Heart right ventricle (tissue), 16 donors: ENCODE data around the gene BLTP3A. TPM values are rescaled to one million over a fixed set of nuclear protein-coding genes. Genes with fewer than 3 reads are reported as not detected.
"Not testable (repeated sequence)": the region's sequence is repeated elsewhere in the genome, so short reads cannot be mapped to it uniquely, and the experiment has no call there.

ENCODE experiments used
- ATAC-seq, 8 donors: fragments of 200-7000 bp; cut with Tn5 transposase; one replicate each; pipeline ENCODE4 v1.9.1; 2020; ENCODE audit warnings: mild to moderate bottlenecking in 8 of 8, moderate library complexity in 8 of 8, moderate number of reproducible peaks in 1 of 8
- DNase-seq, 2 donors: peaks; one replicate each; pipeline ENCODE4 v3.0.0-alpha.2; 2020
- H3K27ac ChIP-seq, 10 donors: fragments of 200-600 bp; sonication (generic) in 2 of 10; one replicate each; pipeline versions ENCODE4 v1.5.0 to v1.8.0; 2020 to 2022; ENCODE audit warnings: mild to moderate bottlenecking in 3 of 10
- H3K27me3 ChIP-seq, 7 donors: fragments of 200-600 bp; one replicate each; pipeline ENCODE4 v1.8.0; 2021 to 2022; ENCODE audit warnings: mild to moderate bottlenecking in 2 of 7
- H3K36me3 ChIP-seq, 9 donors: fragments of 200-600 bp; sonication (generic) in 1 of 9; one replicate each; pipeline versions ENCODE4 v1.5.0 to v1.8.0; 2020 to 2022; ENCODE audit warnings: mild to moderate bottlenecking in 2 of 9
- H3K4me1 ChIP-seq, 9 donors: fragments of 200-600 bp; sonication (generic) in 1 of 9; one replicate each; pipeline versions ENCODE4 v1.5.0 to v1.8.0; 2020 to 2022; ENCODE audit warnings: mild to moderate bottlenecking in 4 of 9
- H3K4me3 ChIP-seq, 10 donors: fragments of 200-600 bp; sonication (generic) in 2 of 10; one replicate each; pipeline versions ENCODE4 v1.5.0 to v1.8.0; 2020 to 2022; ENCODE audit warnings: mild to moderate bottlenecking in 7 of 10, moderate library complexity in 2 of 10
- H3K9me3 ChIP-seq, 11 donors: fragments of 200-600 bp in 10 of 11; sonication (generic) in 2 of 11; one replicate each; pipeline versions ENCODE4 v1.5.0 to v1.8.0; 2013 to 2022; ENCODE audit warnings: mild to moderate bottlenecking in 2 of 11, control low read depth in 1 of 11, moderate library complexity in 1 of 11
- CTCF ChIP-seq, 9 donors: fragments of 200-600 bp; sonication (generic) in 2 of 9; IDR thresholded peaks; one replicate each; pipeline versions ENCODE4 v1.5.0 to v1.8.0; 2021 to 2022; ENCODE audit warnings: antibody characterized with exemption in 9 of 9, mild to moderate bottlenecking in 5 of 9, moderate library complexity in 1 of 9
- whole genome bisulfite sequencing, 2 donors: extraction: QIAGEN DNeasy Blood & Tissue Kit; methylation state at CpG; one replicate each; pipeline ENCODE4 v1.1.7; 2013; ENCODE audit warnings: inconsistent platforms in 1 of 2; 5-methylcytosine and 5-hydroxymethylcytosine counted together
- intact Hi-C, 10 donors: fragments of 100-400 bp; cut with DNase I; formaldehyde crosslinking; loops; one replicate each; pipeline versions ENCODE4 v1.11.1 to v1.14.2; 2022
- polyA plus RNA-seq, 2 donors: library from polyadenylated mRNA; stranded (reverse); fragments of 200-250 nt; gene quantifications; one replicate each; pipeline ENCODE4 v1.2.3, GENCODE V29; 2013
- total RNA-seq, 10 donors: library from RNA; stranded (reverse); fragmentation: NEBNext Ultra II Directional in 3 of 10; extraction: Animal tissue kit (Norgen Biotek cat#: 25700) in 3 of 10; gene quantifications; one replicate each; pipeline versions ENCODE4 v1.2.1 to v1.2.4, GENCODE V29; 2021 to 2023
- donor health status: Arrhythmogenic right ventricular cardiomyopathy.
- donor health status: ischemic (EF 13 %, LVEDD 7.1; RV severe dilation, severe dysfunction).
- donor health status: healthy with polysubstance abuse.
- donor health status: DM: no; HTN: yes; CAD: no.
- donor health status: DM: no; HTN: no; CAD: no.
- donor health status: ischemic (EF 25% LVEDD 6.9; RV normal size, moderate dysfunction).
- donor health status: ischemic (EF 25% LVEDD 5.7; RV mildly dilated, moderate dysfunction).
- donor health status: healthy.
- donor health status: DM: yes; HTN: yes; CAD: no.
- donor health status: Ischemic cardiomyopathy.
- donor health status: ischemic (EF 35%, LVEDD 5.7; RV mildly dilated, moderate dysfunction).
- donor health status: nonischemic (EF 11% LVEDD 7.7; RV severe dilation, severe dysfunction).
- donor health status: DM: yes; HTN: yes; CAD: no.
- donor health status: PGD.
- donor health status: ischemic (EF 29% LVEDD 5.4; RV normal size, mild dysfunction).
- donor health status: nonischemic (EF 23%, LVEDD 6.1; RV moderate dilation, normal function).

The BLTP3A gene
- total and polyA plus RNA-seq, 12 donors, result 4.1 to 25.0 (median 21.0) TPM

- H3K36me3 ChIP-seq, result peaks cover 0 to 4% (median 0%) of the 10 kb centered on the region in 9 donors
- no peaks in the 10 kb centered on the region for H3K9me3 ChIP-seq
- peaks cover 0 to 37% (median 4%) of the 10 kb centered on the region in 9 donors for H3K4me1 ChIP-seq
- DNase-seq (no peak), ATAC-seq (peak in 4 of 8 donors; percentile 11 to 66 (median 46))
- no peak overlapping the region for H3K4me3 ChIP-seq
- no peaks in the 10 kb centered on the region for H3K27me3 ChIP-seq
- intact Hi-C loops, result no loop called here
- TF ChIP-seq CTCF (IDR thresholded peaks at IDR 0.05), result no peak
- 76 to 85% methylated on average over 9 of the region's 9 CpGs for WGBS, 2 donors
- H3K27ac ChIP-seq, result peak overlapping the region in 5 of 10 donors; percentile 0 to 54 (median 44)
Measured at GRCh38 chr6:34806738-34807453, 15.0 kb downstream of the BLTP3A start.

GRCh38 chr6:34808473-34808872, 16.6 kb downstream of the BLTP3A start:
- H3K27ac ChIP-seq, H3K4me3 ChIP-seq, H3K9me3 ChIP-seq, ATAC-seq, H3K36me3 ChIP-seq, DNase-seq, H3K27me3 ChIP-seq, intact Hi-C loops: not testable (repeated sequence)
- 98 to 99% methylated on average over 3 of the region's 3 CpGs for WGBS, 2 donors
- peaks cover 0 to 53% (median 17%) of the 10 kb centered on the region in 9 donors for H3K4me1 ChIP-seq

GRCh38 chr6:34809419-34809818, 17.5 kb downstream of the BLTP3A start:
- peaks cover 0 to 63% (median 20%) of the 10 kb centered on the region in 9 donors for H3K4me1 ChIP-seq
- H3K27me3 ChIP-seq, H3K4me3 ChIP-seq, H3K36me3 ChIP-seq, intact Hi-C loops, DNase-seq, H3K9me3 ChIP-seq, H3K27ac ChIP-seq, ATAC-seq: not testable (repeated sequence)
- 88 to 91% methylated on average over 9 of the region's 9 CpGs for WGBS, 2 donors

GRCh38 chr6:34810017-34810882, 18.4 kb downstream of the BLTP3A start:
- DNase-seq (no peak), ATAC-seq (no peak)
- Histone ChIP-seq H3K4me1 (peaks cover 0 to 61% (median 22%) of the 10 kb centered on the region in 9 donors), H3K27me3 (no peaks in the 10 kb centered on the region), H3K4me3 (no peak overlapping the region), H3K36me3 (peaks cover 0 to 4% (median 0%) of the 10 kb centered on the region in 9 donors), H3K9me3 (no peaks in the 10 kb centered on the region), H3K27ac (no peak overlapping the region)
- TF ChIP-seq CTCF (IDR thresholded peaks at IDR 0.05), result no peak
- WGBS, 2 donors, result 89 to 92% methylated on average over 10 of the region's 10 CpGs
- intact Hi-C loops, result no loop called here

GRCh38 chr6:34810936-34811632, 19.2 kb downstream of the BLTP3A start:
- peaks cover 0 to 64% (median 22%) of the 10 kb centered on the region in 9 donors for H3K4me1 ChIP-seq
- no peak overlapping the region for H3K27ac ChIP-seq
- ATAC-seq (peak in 1 of 8 donors; percentile 35), DNase-seq (no peak)
- H3K4me3 ChIP-seq, result no peak overlapping the region
- 69 to 70% methylated on average over 5 of the region's 5 CpGs for WGBS, 2 donors
- intact Hi-C loops, result no loop called here
- H3K36me3 ChIP-seq, result peaks cover 0 to 4% (median 0%) of the 10 kb centered on the region in 9 donors
- no peak for TF ChIP-seq CTCF (IDR thresholded peaks at IDR 0.05)
- no peaks in the 10 kb centered on the region for H3K9me3 ChIP-seq
- no peaks in the 10 kb centered on the region for H3K27me3 ChIP-seq
